ENCODE measurements around the gene CEBPB.
"Not testable (repeated sequence)": the region's sequence is repeated elsewhere in the genome, so short reads cannot be mapped to it uniquely, and the experiment has no call there.

Gene CEBPB

GRCh38 chr20:50190251-50191064, at the start of gene CEBPB:
TSS of gene CEBPB (plus strand) at chr20:50190830. CDS start at chr20:50191034, 204 bp downstream.
- DNase-seq, result peak; percentile 91

DNA sequence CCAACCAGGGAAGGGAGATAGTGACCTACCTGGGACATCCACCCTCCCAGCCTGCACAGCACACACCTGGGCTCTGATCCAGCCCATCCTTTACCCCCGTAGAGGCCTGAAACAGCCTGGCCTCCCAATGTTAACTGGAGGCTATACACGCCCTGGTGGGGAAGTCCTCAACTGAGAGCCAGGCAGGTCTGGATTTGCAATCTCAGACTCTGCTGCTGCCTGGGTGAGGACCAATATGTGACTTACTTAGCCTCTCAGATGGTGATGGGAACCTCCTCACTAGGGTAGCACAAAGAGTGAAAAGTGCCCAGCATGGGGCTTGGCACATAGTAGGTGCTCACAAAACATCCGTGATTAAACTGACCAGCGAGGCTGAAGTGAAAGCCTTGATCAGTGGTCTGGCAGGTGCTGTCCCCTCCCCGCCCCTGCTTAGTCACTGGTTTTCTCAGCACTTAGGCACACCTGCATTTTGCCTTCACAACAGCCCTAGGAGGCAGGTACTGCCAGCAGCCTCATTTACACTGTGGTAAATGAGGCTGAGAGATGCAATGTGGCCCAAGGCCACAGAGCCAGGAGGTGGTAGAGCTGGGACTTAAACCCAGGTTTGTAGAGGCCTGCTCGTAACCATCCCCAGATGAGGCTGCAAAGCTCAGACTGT, 49.5 kb upstream of the CEBPB start:
- peak; percentile 34 for DNase-seq

GRCh38 chr20:50141811-50142561, 48.6 kb upstream of the CEBPB start:
- no peak for DNase-seq

DNA sequence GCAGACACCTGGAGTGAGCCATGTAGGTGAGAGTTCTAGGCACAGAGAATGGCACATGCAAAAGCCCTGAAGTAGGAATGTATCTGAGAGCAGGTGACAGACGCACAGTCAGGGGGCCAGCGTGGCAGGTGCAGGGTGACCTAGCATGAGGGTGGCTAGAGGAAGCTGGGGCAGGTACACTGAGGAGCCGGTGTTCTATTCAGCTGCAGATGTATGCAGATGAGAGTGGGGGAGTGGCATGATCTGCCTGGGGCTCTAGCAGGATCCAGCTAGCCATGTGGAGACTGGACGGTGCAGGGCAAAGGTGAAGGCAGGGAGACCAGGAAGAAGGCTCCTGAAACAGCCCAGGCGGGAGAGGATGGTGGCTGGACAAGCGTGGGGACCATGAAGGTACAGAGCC, 47.8 kb upstream of the CEBPB start:
- DNase-seq, result peak; percentile 78

GRCh38 chr20:50144362-50144761, 46.3 kb upstream of the CEBPB start:
- DNase-seq, result no peak

DNA sequence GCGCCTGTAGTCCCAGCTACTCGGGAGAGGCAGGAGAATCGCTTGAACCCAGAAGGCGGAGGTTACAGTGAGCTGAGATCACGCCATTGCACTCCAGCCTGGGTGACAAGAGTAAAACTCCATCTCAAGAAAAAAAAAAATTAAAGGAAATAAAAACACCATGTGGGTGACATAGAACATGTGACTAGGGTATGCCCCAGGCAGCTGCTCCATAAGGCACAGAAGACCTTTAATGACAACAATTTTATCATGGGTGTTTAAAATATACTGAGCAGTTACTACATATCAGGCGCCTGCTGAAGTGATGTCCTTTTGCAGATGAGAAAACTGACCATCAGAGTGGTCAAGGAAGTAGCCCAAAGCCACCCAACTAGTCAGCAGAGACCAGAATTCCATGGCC, 45.1 kb upstream of the CEBPB start:
- DNase-seq, result no peak

GRCh38 chr20:50146214-50146613, 44.4 kb upstream of the CEBPB start:
- DNase-seq, result no peak

DNA sequence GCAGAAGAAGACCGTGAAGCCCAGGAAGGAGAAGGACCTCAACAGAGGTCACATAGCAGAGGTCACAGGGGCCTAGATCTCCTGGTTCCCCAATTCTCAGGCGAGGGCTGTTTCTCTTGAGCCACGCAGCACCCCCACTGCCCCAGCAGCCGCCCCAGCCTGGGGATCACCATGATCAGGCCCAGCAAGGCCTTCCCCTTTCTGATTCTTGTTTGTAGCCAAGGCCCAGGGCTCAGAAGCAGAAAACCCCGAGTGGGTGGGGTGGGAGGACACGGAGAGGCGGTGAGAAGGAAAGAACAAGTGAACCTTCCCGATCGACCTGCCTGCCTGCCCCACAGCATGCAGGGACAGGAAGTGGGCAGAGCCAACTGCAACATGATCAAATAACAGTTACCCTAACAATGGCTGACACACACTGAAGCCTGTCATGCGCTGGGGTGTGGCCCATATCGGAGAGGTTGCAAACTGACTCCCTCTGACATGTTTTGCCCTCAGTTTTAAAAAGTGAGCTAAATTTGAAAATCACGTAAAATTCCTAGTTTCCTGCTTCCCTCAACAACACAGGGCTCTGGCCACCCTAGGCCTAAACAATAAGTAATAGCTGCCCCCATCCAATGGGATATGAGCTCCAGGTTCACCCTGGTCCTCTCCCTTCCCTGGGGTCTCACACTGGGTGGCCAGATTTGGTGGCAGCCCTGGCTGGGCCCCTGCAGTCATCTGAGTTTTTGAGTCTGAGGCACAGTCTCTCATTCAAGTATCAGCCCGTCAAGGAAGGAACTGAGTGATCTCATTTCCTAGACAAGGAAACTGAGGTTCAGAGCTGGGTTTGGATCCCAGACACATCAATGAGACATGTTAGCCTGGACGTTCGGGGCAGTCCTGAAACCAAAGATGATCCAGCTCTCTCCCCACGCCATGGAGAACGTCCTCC, 43.6 kb upstream of the CEBPB start:
- DNase-seq, result no peak

DNA sequence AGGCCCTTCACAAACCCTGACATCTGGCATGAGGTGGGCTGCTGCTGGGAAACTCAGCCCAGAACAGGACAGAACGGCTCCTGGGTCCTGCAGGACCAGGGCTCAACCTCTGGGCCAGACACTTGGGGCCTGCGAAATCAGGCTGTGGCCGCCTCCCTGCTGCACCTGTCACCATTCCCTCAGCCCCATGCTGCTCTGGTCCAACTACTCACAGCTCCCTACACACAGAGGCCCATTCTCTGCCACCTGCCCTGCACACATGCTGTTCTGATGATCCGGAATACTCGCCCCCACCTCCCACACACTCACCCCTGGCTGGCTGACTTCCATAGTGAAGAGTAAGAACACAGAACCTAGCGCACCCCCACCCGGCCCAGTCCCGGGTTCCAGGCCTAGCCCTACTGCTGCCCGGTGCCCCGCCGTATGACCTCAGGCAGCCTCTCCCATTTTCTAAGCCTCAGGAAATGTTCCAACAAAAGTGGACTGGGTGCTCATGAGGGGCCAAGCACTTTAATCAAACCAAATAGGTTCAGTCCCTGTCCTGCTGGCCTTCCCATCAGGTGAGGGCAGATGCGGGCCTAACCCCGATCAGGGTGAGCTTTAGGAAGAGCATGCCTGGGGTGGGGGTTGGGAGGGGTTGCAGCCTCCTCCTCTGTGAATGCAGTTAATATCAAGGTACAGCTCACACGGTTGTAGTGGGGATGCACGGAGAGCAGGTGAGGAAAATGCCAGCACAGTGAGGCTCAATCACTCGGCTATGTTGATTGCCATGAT, 41.0 kb upstream of the CEBPB start:
- no peak for DNase-seq

- DNase-seq, result peak; percentile 78
These were observed 39.4 kb upstream of the CEBPB start for GRCh38 chr20:50151034-50151743.

GRCh38 chr20:50152394-50153152, 38.1 kb upstream of the CEBPB start:
- peak; percentile 57 for DNase-seq

DNA sequence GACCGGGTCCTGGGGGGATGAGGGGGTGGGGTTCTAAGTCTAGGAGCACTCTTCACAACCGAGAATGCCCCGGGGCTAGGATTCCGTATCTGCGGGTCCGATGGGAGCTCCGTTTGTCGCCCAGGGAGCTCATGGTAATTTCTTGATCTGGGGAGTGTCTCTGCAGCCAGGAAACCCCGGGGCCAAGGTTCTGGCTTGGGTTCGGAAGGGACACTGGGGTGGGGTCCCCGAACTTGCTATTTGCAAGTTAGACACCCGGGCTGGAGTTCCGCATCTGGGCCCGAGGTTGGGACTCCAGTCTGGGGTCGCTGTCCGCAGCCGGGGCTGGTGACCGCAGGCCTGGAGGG, 37.5 kb upstream of the CEBPB start:
- DNase-seq, result peak; percentile 60

DNA sequence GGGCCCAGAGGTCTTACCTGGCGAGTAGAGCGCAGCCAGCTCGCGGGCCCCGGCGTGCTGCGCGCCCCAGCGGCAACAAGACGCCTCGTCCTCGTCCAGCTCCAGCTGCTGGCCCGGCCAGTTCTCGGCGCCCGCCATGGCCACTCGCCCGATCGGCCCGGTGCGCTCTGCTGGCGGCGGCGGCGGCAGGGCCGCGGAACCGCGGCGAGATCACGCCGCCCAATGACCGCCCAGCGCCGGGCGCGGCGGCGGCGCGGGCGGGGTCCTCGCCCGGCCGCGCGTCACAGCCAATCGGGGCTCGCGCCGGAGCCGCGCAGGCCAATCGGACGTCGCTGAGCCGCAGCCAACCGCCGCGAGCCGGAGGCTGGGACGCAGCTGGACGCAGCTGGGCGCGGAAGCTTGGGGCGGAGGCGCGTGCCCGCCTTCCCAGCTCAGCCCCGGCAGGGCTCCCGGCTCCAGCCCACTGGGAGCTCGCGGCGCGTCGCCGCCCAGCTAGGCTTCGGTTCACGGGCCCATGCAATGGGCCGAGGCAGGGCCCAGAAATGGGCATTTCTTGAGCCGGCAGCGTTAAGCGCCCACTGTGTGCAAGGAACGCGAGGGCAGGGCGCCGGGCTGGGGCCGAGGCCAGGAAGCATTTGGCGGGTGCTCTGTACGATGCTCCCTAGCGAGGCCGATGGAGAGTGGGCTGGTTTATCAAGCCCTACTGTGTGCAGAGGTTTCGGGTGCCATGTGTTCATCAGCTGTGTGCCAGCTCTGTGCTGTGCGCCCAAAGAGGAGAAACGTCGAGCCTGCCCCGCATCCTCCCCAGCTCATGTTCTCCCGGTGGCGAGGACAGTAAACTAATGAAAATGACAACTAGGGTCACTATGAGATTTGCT, 36.9 kb upstream of the CEBPB start, which contains the start of gene PEDS1:
PEDS1 (minus strand) TSS at position 224 of the 878 bp plus-strand sequence; CDS start at position 138, 86 bp downstream.
- DNase-seq, result peak; percentile 97

DNA sequence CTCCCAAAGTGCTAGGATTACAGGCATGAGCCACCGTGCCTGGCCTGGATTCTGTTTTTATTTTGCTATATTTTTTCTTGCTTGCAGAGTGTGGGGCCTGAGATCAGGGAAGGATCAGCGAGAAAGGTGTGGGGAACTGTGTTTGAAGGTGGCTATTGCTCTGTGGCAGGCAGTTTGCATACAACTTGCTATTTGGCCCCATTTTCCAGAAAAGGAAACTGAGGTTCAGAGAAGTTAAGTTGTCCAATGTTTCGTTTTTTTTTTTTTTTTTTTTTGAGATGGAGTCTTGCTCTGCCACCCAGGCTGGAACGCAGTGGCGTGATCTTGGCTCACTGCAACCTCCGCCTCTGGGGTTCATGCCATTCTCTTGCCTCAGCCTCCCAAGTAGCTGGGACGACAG, 29.1 kb upstream of the CEBPB start:
- not testable (repeated sequence) for DNase-seq

- DNase-seq, result peak; percentile 35
These were observed 26.9 kb upstream of the CEBPB start for GRCh38 chr20:50163570-50164317.

DNA sequence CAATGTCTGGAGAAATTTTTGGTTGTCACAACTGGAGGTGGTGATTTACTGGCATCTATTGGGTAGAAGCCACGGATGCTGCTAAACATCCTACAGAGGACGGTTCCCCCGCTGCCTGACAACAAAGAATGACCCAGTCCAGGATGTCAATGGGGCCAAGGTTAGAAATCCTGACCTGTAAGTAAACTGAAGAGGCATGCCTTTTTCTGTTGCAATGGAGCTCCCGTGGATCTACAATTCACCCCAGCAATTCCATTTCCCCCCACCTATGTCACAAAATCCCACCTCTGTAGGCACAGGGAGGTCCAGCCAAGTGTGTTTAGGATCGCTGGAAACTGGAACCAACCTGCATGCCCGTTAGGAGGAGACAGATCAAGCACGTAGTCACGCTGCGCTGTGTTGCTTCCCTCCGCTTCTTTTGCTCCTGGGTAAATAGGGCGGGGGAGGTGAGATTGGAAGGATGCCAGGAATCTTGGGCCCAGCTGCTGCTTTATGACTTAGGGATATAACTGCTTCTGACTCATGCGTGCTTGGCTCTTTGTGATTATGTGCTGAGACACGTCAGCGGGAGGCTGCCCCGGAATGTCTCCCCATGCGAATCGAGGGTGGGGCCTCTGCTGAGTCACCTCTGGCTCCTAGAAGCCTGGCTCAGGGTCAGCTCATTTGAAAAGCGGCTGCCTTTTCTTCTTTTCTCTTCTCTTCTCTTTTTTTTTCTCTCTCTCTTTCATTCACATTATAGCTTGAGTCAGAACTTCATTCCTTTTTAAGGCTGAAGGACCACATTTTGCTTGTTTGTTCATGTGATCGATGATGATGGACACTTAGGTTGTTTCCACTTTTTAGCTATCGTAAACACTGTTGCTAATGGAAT, 24.7 kb upstream of the CEBPB start:
- DNase-seq, result peak; percentile 99

DNA sequence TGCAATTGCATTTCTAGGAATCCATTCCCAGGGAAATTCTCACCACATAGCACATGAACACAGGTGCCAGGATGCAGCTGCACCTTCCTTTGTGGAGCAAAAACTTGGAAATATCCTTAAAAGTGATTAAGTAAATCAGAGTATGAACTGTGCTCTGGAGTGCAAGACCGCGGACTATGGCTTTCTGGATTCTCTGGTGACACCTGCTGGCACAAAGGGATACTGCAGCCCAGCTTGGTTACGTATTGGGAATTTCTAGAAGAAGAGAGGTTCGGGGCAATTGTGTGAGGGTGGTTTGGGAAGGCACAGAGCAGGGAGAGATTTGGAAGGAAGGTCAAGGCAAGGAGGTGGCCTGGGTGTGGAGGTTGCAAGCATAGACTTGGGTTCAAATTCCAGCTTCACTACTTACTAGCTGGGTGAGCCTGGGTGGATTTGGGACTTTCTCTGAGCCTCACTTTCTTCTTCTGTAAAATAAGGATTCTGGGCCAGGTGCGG, 21.3 kb upstream of the CEBPB start:
- DNase-seq, result peak; percentile 81
